Heart left ventricle (tissue), 16 donors: ENCODE results near the gene UBE4B. TPM values are rescaled to one million over a fixed set of nuclear protein-coding genes. Genes with fewer than 3 reads are reported as not detected.

ENCODE experiments used
- ATAC-seq, 4 donors: fragments of 200-7000 bp; cut with Tn5 transposase; one replicate each; pipeline ENCODE4 v1.9.1; 2020 to 2022; ENCODE audit warnings: moderate library complexity in 4 of 4, mild to moderate bottlenecking in 3 of 4, moderate number of reproducible peaks in 1 of 4
- DNase-seq, 5 donors: peaks; one replicate each; pipeline ENCODE4 v3.0.0-alpha.2; 2020
- H3K27ac ChIP-seq, 12 donors: fragments of 200-600 bp; sonication (generic) in 4 of 12; one replicate each; pipeline versions ENCODE4 v1.5.0 to v1.8.0; 2016 to 2022; ENCODE audit warnings: mild to moderate bottlenecking in 2 of 12
- H3K27me3 ChIP-seq, 9 donors: fragments of 200-600 bp; sonication (generic) in 2 of 9; one replicate each; pipeline versions ENCODE4 v1.5.1 to v1.8.0; 2016 to 2022; ENCODE audit warnings: mild to moderate bottlenecking in 3 of 9
- H3K36me3 ChIP-seq, 9 donors: fragments of 200-600 bp; sonication (generic) in 2 of 9; one replicate each; pipeline versions ENCODE4 v1.5.0 to v1.8.0; 2018 to 2022; ENCODE audit warnings: mild to moderate bottlenecking in 2 of 9
- H3K4me1 ChIP-seq, 12 donors: fragments of 200-600 bp; sonication (generic) in 4 of 12; one replicate each; pipeline versions ENCODE4 v1.5.0 to v1.8.0; 2016 to 2022; ENCODE audit warnings: mild to moderate bottlenecking in 3 of 12
- H3K4me3 ChIP-seq, 12 donors: fragments of 200-600 bp; sonication (generic) in 4 of 12; one replicate each; pipeline versions ENCODE4 v1.5.0 to v1.8.0; 2017 to 2022; ENCODE audit warnings: mild to moderate bottlenecking in 9 of 12, moderate library complexity in 4 of 12
- H3K9me3 ChIP-seq, 12 donors: fragments of 200-600 bp; sonication (generic) in 4 of 12; one replicate each; pipeline versions ENCODE4 v1.5.0 to v1.8.0; 2016 to 2022; ENCODE audit warnings: mild to moderate bottlenecking in 1 of 12
- CTCF ChIP-seq, 12 donors: fragments of 200-600 bp; sonication (generic) in 4 of 12; IDR thresholded peaks; one replicate each; pipeline versions ENCODE4 v1.5.0 to v1.8.0; 2018 to 2022; ENCODE audit warnings: antibody characterized with exemption in 12 of 12, mild to moderate bottlenecking in 5 of 12
- POLR2A ChIP-seq, 2 donors: fragments of 450-650 bp; IDR thresholded peaks; one replicate each; pipeline ENCODE4 v1.6.1; 2017; ENCODE audit warnings: antibody characterized with exemption in 2 of 2, mild to moderate bottlenecking in 2 of 2, moderate library complexity in 2 of 2
- WGBS, 4 donors: extraction: QIAGEN DNeasy Blood & Tissue Kit in 2 of 4; methylation state at CpG; one replicate each; pipeline versions ENCODE4 v1.1.5 to v1.1.7; 2013 to 2018; 5-methylcytosine and 5-hydroxymethylcytosine counted together
- intact Hi-C, 10 donors: fragments of 100-400 bp; cut with DNase I; formaldehyde crosslinking; loops; one replicate each; pipeline versions ENCODE4 v1.11.1 to v1.14.2; 2022
- polyA plus RNA-seq, 2 donors: library from polyadenylated mRNA; stranded (reverse); fragments of 200-250 nt; gene quantifications; one replicate each; pipeline ENCODE4 v1.2.3, GENCODE V29; 2013
- total RNA-seq, 9 donors: library from RNA; depleted of rRNA in 2 of 9; stranded (reverse); fragments of >200 nt in 2 of 9; fragmentation: NEBNext Ultra II Directional in 3 of 9; extraction: Animal tissue kit (Norgen Biotek cat#: 25700) in 3 of 9; gene quantifications; one replicate each; pipeline versions ENCODE4 v1.1.0 to v1.2.4, GENCODE V29; 2016 to 2023
- donor health status: ischemic (EF 13 %, LVEDD 7.1; RV severe dilation, severe dysfunction).
- donor health status: healthy with polysubstance abuse.
- donor health status: DM: no; HTN: yes; CAD: no.
- donor health status: DM: no; HTN: no; CAD: no.
- donor health status: ischemic (EF 25% LVEDD 6.9; RV normal size, moderate dysfunction).
- donor health status: ischemic (EF 25% LVEDD 5.7; RV mildly dilated, moderate dysfunction).
- donor health status: healthy.
- donor health status: DM: yes; HTN: yes; CAD: no.
- donor health status: ischemic (EF 35%, LVEDD 5.7; RV mildly dilated, moderate dysfunction).
- donor health status: nonischemic (EF 11% LVEDD 7.7; RV severe dilation, severe dysfunction).
- donor health status: DM: yes; HTN: yes; CAD: no.
- donor health status: PGD.
- donor health status: ischemic (EF 29% LVEDD 5.4; RV normal size, mild dysfunction).
- donor health status: nonischemic (EF 23%, LVEDD 6.1; RV moderate dilation, normal function).

The UBE4B gene
- total and polyA plus RNA-seq, 11 donors, result 18.5 to 132 (median 67.3) TPM

GRCh38 chr1:10207810-10208209, 175.1 kb downstream of the UBE4B start:
- ATAC-seq (no peak), DNase-seq (no peak)
- intact Hi-C loops, result loop anchor here in 4 of 10 donors (5.0 kb wide), 4 partner anchors 51 to 219 kb away; no protein-coding TSS in a partner anchor
- Histone ChIP-seq H3K4me3 (no peak overlapping the region), H3K27ac (no peak overlapping the region), H3K36me3 (no peaks in the 10 kb centered on the region), H3K4me1 (peaks cover 0 to 24% (median 14%) of the 10 kb centered on the region in 12 donors), H3K9me3 (no peaks in the 10 kb centered on the region), H3K27me3 (no peaks in the 10 kb centered on the region)
- 92 to 97% (median 96%) methylated on average over 3 of the region's 3 CpGs for WGBS, 4 donors
- TF ChIP-seq POLR2A (IDR thresholded peaks at IDR 0.05) (no peak), CTCF (IDR thresholded peaks at IDR 0.05) (no peak)

- Histone ChIP-seq H3K4me1 (peaks cover 0 to 31% (median 21%) of the 10 kb centered on the region in 12 donors), H3K36me3 (no peaks in the 10 kb centered on the region), H3K9me3 (no peaks in the 10 kb centered on the region), H3K27me3 (no peaks in the 10 kb centered on the region), H3K27ac (peak overlapping the region in 2 of 12 donors; percentile 97 to 99), H3K4me3 (no peak overlapping the region)
- TF ChIP-seq CTCF (IDR thresholded peaks at IDR 0.05), result no peak
- TF ChIP-seq POLR2A (IDR thresholded peaks at IDR 0.05), result no peak
- peak in 1 of 5 donors; percentile 36 for DNase-seq
- 91 to 97% (median 93%) methylated on average over 11 of the region's 11 CpGs for WGBS, 4 donors
- intact Hi-C loops, result loop anchor here in 4 of 10 donors (5.0 kb wide), 4 partner anchors 51 to 219 kb away; no protein-coding TSS in a partner anchor
- no peak for ATAC-seq
These were observed 175.8 kb downstream of the UBE4B start for GRCh38 chr1:10208537-10208936.

- intact Hi-C loops, result loop anchor here in 4 of 10 donors (5.0 kb wide), 4 partner anchors 52 to 218 kb away; no protein-coding TSS in a partner anchor
- H3K4me1 ChIP-seq, result peaks cover 0 to 42% (median 28%) of the 10 kb centered on the region in 12 donors
- H3K9me3 ChIP-seq, result no peaks in the 10 kb centered on the region
- TF ChIP-seq CTCF (IDR thresholded peaks at IDR 0.05), result no peak
- no peak for TF ChIP-seq POLR2A (IDR thresholded peaks at IDR 0.05)
- peak overlapping the region; percentile 97 to 100 (median 99) for H3K27ac ChIP-seq
- no peak for DNase-seq
- WGBS, 4 donors, result 3 to 4% (median 4%) methylated on average over 8 of the region's 8 CpGs
- no peaks in the 10 kb centered on the region for H3K36me3 ChIP-seq
- H3K27me3 ChIP-seq, result no peaks in the 10 kb centered on the region
- H3K4me3 ChIP-seq, result peak overlapping the region; percentile 58 to 97 (median 94)
- peak in 1 of 4 donors; percentile 6 for ATAC-seq
These were observed 176.8 kb downstream of the UBE4B start for GRCh38 chr1:10209590-10209904.

GRCh38 chr1:10209905-10210810, 177.4 kb downstream of the UBE4B start, which contains the start of gene KIF1B:
Gene KIF1B (plus strand): TSS chr1:10210570. CDS start chr1:10232329, 21,759 bp downstream.
- peaks cover 0 to 44% (median 31%) of the 10 kb centered on the region in 12 donors for H3K4me1 ChIP-seq
- TF ChIP-seq POLR2A (IDR thresholded peaks at IDR 0.05) (peak; percentile 97 to 99), CTCF (IDR thresholded peaks at IDR 0.05) (peak; percentile 98 to 100 (median 98))
- DNase-seq (peak; percentile 99 to 100 (median 99)), ATAC-seq (peak; percentile 96 to 99 (median 98))
- peak within 1 kb of the TSS; percentile 80 to 97 (median 94) for H3K4me3 ChIP-seq
- no peaks in the 10 kb centered on the region for H3K36me3 ChIP-seq
- 0% methylated on average over 68 to 107 of the region's 107 CpGs for WGBS, 4 donors
- no peaks in the 10 kb centered on the region for H3K27me3 ChIP-seq
- no peaks in the 10 kb centered on the region for H3K9me3 ChIP-seq
- intact Hi-C loops, result loop anchor here (1.0 to 10.0 kb wide), 14 partner anchors 42 to 300 kb away; partner anchors contain the start of gene CTNNBIP1 (in 1 of the 10)
- peak within 1 kb of the TSS; percentile 97 to 100 (median 99) for H3K27ac ChIP-seq
